GM23338 (cell line): ENCODE measurements around the gene SLC66A3. TPM values are rescaled to one million over a fixed set of nuclear protein-coding genes. Genes with fewer than 3 reads are reported as not detected.

Experiments used
- ATAC-seq: fragments of 200-7000 bp; cut with Tn5 transposase; 3 replicates; pipeline ENCODE4 v1.9.1; 2020
- DNase-seq: peaks from one replicate; pipeline ENCODE4 v3.0.0-alpha.2; 2015; ENCODE audit warnings: low spot score
- H2AFZ ChIP-seq: fragments of 200-600 bp; sonication (generic); 2 replicates; pipeline ENCODE4 v1.8.0; 2016; ENCODE audit warnings: antibody characterized with exemption, mild to moderate bottlenecking, moderate library complexity
- H3F3A ChIP-seq: fragments of 200-600 bp; sonication (generic); replicated peaks from 2 replicates; pipeline ENCODE4 v1.8.0; 2017; ENCODE audit warnings: antibody characterized with exemption, mixed run types, low read depth
- H3K27ac ChIP-seq: fragments of 200-600 bp; sonication (generic); 2 replicates; pipeline ENCODE4 v1.6.1; 2016; ENCODE audit warnings: low read depth
- H3K27me3 ChIP-seq: fragments of 200-600 bp; sonication (generic); 2 replicates; pipeline ENCODE4 v1.8.0; 2016; ENCODE audit warnings: mild to moderate bottlenecking, mixed run types, moderate library complexity; ENCODE audit not compliant: insufficient read depth
- H3K36me3 ChIP-seq: fragments of 200-600 bp; sonication (generic); 2 replicates; pipeline ENCODE4 v1.8.0; 2016; ENCODE audit warnings: mild to moderate bottlenecking; ENCODE audit not compliant: insufficient read depth
- H3K4me1 ChIP-seq: fragments of 200-600 bp; sonication (generic); 2 replicates; pipeline ENCODE4 v1.8.0; 2016; ENCODE audit warnings: mild to moderate bottlenecking, moderate library complexity; ENCODE audit not compliant: insufficient read depth
- H3K4me2 ChIP-seq: fragments of 200-600 bp; sonication (generic); 2 replicates; pipeline ENCODE4 v1.7.1; 2017; ENCODE audit warnings: mixed run types
- H3K4me3 ChIP-seq: fragments of 200-600 bp; sonication (generic); 2 replicates; pipeline ENCODE4 v1.6.1; 2016; ENCODE audit warnings: mixed run types
- H3K79me2 ChIP-seq: fragments of 200-600 bp; sonication (generic); replicated peaks from 2 replicates; pipeline ENCODE4 v1.8.0; 2017; ENCODE audit warnings: mild to moderate bottlenecking; ENCODE audit not compliant: insufficient read depth
- H3K9me2 ChIP-seq: fragments of 200-600 bp; sonication (generic); 2 replicates; pipeline ENCODE4 v1.8.0; 2017; ENCODE audit not compliant: insufficient read depth
- H4K20me1 ChIP-seq: fragments of 200-600 bp; sonication (generic); replicated peaks from 2 replicates; pipeline ENCODE4 v1.8.0; 2017; ENCODE audit warnings: mild to moderate bottlenecking; ENCODE audit not compliant: insufficient read depth
- H3K27ac Mint-ChIP-seq: 2 replicates; pipeline ENCODE4 v1.8.0; 2020; ENCODE audit warnings: inconsistent platforms, mild to moderate bottlenecking, moderate library complexity, mixed read lengths
- H3K27me3 Mint-ChIP-seq: 3 replicates; pipeline ENCODE4 v1.8.0; 2022; ENCODE audit warnings: low read depth, mild to moderate bottlenecking, moderate library complexity, mixed read lengths, inconsistent platforms; ENCODE audit not compliant: insufficient read depth, poor library complexity
- H3K36me3 Mint-ChIP-seq: 3 replicates; pipeline ENCODE4 v1.8.0; 2021; ENCODE audit warnings: low read depth, mild to moderate bottlenecking, inconsistent platforms, moderate library complexity, mixed read lengths
- H3K4me1 Mint-ChIP-seq: 3 replicates; pipeline ENCODE4 v1.8.0; 2020; ENCODE audit warnings: mild to moderate bottlenecking, inconsistent platforms, mixed read lengths
- H3K4me3 Mint-ChIP-seq: 3 replicates; pipeline ENCODE4 v1.8.0; 2021; ENCODE audit warnings: moderate library complexity, mild to moderate bottlenecking, inconsistent platforms, mixed read lengths
- H3K9me3 Mint-ChIP-seq: 3 replicates; pipeline ENCODE4 v1.8.0; 2020; ENCODE audit warnings: moderate library complexity, mild to moderate bottlenecking, inconsistent platforms, mixed read lengths
- ETS1 ChIP-seq: IDR thresholded peaks from 2 replicates; pipeline ENCODE4 v1.6.1; 2016; ENCODE audit warnings: antibody characterized with exemption
- EZH2 ChIP-seq: fragments of 200-600 bp; sonication (generic); IDR thresholded peaks from one replicate; pipeline ENCODE4 v1.8.0; 2017; ENCODE audit warnings: antibody characterized with exemption, mild to moderate bottlenecking, low read depth; ENCODE audit not compliant: unreplicated experiment
- EZH2phosphoT487 ChIP-seq: fragments of 200-600 bp; sonication (generic); IDR thresholded peaks from one replicate; pipeline ENCODE4 v1.8.1; 2018; ENCODE audit warnings: antibody characterized with exemption; ENCODE audit not compliant: unreplicated experiment
- POLR2AphosphoS5 ChIP-seq: IDR thresholded peaks from 2 replicates; pipeline ENCODE4 v1.6.1; 2016; ENCODE audit warnings: antibody characterized with exemption, low read depth
- STAT1 ChIP-seq: IDR thresholded peaks from one replicate; pipeline ENCODE4 v1.6.1; 2016; ENCODE audit warnings: antibody characterized with exemption; ENCODE audit not compliant: unreplicated experiment
- ZNF114 ChIP-seq: fragments of 250-450 bp; sonication (Bioruptor Pico); IDR thresholded peaks from 2 replicates; pipeline ENCODE4 v1.5.0; 2020; ENCODE audit warnings: mild to moderate bottlenecking, moderate library complexity
- ZNF331 ChIP-seq: fragments of 250-450 bp; sonication (Bioruptor Pico); IDR thresholded peaks from 2 replicates; pipeline ENCODE4 v1.5.0; 2020; ENCODE audit warnings: low read depth, mild to moderate bottlenecking, moderate library complexity
- ZNF462 ChIP-seq: fragments of 250-450 bp; sonication (Bioruptor Pico); IDR thresholded peaks from 2 replicates; pipeline ENCODE4 v1.5.0; 2020; ENCODE audit warnings: mild to moderate bottlenecking, moderate library complexity
- long read RNA-seq: library from polyadenylated mRNA; unstranded; transcript quantifications from one replicate; pipeline ENCODE4 v2.0.0, GENCODE V29; 2020; ENCODE audit not compliant: unreplicated experiment
- polyA plus RNA-seq: library from polyadenylated mRNA; unstranded; fragments of >200 nt; fragmentation: Nextera tagmentation; extraction: Ambion mirVana; gene quantifications from 2 replicates; pipeline ENCODE4 v1.2.1, GENCODE V29; 2016
- total RNA-seq: library from RNA; depleted of rRNA; stranded (reverse); fragments of >200 nt; shearing (Covaris generic); gene quantifications from 2 replicates; pipeline ENCODE4 v1.2.3, GENCODE V29; 2014; rRNA removed
- TF ChIP-seq, protein P1 (sequence below), 2 experiments: fragments of 200-600 bp in 1 of 2; sonication (generic) in 1 of 2; conservative IDR thresholded peaks; 2 replicates each; pipeline versions ENCODE4 v1.5.1 to v1.6.1; 2016 to 2017; ENCODE audit warnings: antibody characterized with exemption in 2 of 2, low read depth in 2 of 2, mild to moderate bottlenecking in 2 of 2, moderate library complexity in 1 of 2

SLC66A3 gene
- 16.5 and 18.4 TPM in 2 replicates for total RNA-seq
- polyA plus RNA-seq = 13.7 TPM in 2 replicates
- long read RNA-seq, transcript PQLC3-201 (7 exons, 1,830 nt) = major isoform, 11 of 16 reads
- long read RNA-seq, partial matches to known transcripts = 0 of 16 reads
- long read RNA-seq, other reads (novel, unspliced or antisense) = 1 of 16 reads

GRCh38 chr2:11155381-11156035 lies at the start of gene SLC66A3:
Gene SLC66A3, plus strand, starts transcription at chr2:11155467. Its CDS starts 80 bp downstream, at chr2:11155547.
- Mint-ChIP-seq H3K4me1 (peaks cover 13% of the 10 kb centered on the region), H3K9me3 (no peaks in the 10 kb centered on the region; the same call in 1 of the 3 replicates), H3K4me3 (peak within 1 kb of the TSS; percentile 71), H3K36me3 (no peaks in the 10 kb centered on the region; the same call in 2 of the 3 replicates), H3K27ac (peak within 1 kb of the TSS; percentile 62), H3K27me3 (peaks cover 14% of the 10 kb centered on the region)
- ATAC-seq (peak; percentile 83), DNase-seq (peak; percentile 88)
- Histone ChIP-seq H3K36me3 (no peaks in the 10 kb centered on the region), H3K9me2 (no peaks in the 10 kb centered on the region), H3K4me3 (peak within 1 kb of the TSS; percentile 72), H2AFZ (peak within 1 kb of the TSS; percentile 96), H3F3A (peaks cover 14% of the 10 kb centered on the region; the same call in 1 of the 2 replicates), H3K4me2 (peak within 1 kb of the TSS; percentile 84), H3K27ac (peak within 1 kb of the TSS; percentile 89), H4K20me1 (no peaks in the 10 kb centered on the region), H3K79me2 (no peaks in the 10 kb centered on the region), H3K27me3 (peaks cover 6% of the 10 kb centered on the region; the same call in 1 of the 2 replicates), H3K4me1 (no peaks in the 10 kb centered on the region; the same call in 1 of the 2 replicates)
- TF ChIP-seq POLR2AphosphoS5 (peak; percentile 51), ZNF114 (CRISPR knock-in tag) (no peak)

DNA sequence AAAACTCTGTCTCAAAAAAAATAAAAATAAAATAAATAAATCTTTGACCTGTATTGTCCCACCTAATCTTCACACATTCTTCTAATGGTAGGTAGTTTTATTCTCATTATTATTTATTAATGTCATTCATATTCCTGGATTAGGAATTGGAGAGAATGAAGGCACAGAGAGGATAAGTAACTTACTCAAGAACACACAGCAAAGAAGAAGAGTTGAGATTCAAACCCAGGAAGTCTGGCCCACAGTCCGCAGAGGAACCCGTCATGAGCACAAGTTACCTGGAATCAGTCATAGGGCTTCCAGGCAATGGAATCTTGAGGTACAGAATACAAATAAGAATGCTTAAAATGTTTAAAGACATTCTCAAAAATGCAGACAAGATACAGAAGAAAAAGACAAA lies 46.3 kb upstream of the SLC66A3 start:
- Mint-ChIP-seq H3K36me3 (peaks cover 5% of the 10 kb centered on the region; the same call in 2 of the 3 replicates), H3K9me3 (peaks cover 15% of the 10 kb centered on the region), H3K4me1 (no peaks in the 10 kb centered on the region; the same call in 2 of the 3 replicates), H3K4me3 (no peak overlapping the region), H3K27me3 (peaks cover 8% of the 10 kb centered on the region), H3K27ac (no peak overlapping the region)
- H3K27me3 ChIP-seq = no peaks in the 10 kb centered on the region
- H3K79me2 ChIP-seq = no peaks in the 10 kb centered on the region
- no peak overlapping the region for H3K4me2 ChIP-seq
- no peaks in the 10 kb centered on the region for H4K20me1 ChIP-seq
- no peak overlapping the region for H3K27ac ChIP-seq
- no peaks in the 10 kb centered on the region for H3F3A ChIP-seq
- H2AFZ ChIP-seq = no peak overlapping the region
- ATAC-seq (no peak), DNase-seq (no peak)
- H3K4me3 ChIP-seq = no peak overlapping the region
- H3K9me2 ChIP-seq = no peaks in the 10 kb centered on the region
- TF ChIP-seq STAT1 = no peak
- TF ChIP-seq ZNF462 (CRISPR knock-in tag) = no peak
- no peak for TF ChIP-seq ZNF114 (CRISPR knock-in tag)
- no peak for TF ChIP-seq EZH2
- TF ChIP-seq, protein P1, sequence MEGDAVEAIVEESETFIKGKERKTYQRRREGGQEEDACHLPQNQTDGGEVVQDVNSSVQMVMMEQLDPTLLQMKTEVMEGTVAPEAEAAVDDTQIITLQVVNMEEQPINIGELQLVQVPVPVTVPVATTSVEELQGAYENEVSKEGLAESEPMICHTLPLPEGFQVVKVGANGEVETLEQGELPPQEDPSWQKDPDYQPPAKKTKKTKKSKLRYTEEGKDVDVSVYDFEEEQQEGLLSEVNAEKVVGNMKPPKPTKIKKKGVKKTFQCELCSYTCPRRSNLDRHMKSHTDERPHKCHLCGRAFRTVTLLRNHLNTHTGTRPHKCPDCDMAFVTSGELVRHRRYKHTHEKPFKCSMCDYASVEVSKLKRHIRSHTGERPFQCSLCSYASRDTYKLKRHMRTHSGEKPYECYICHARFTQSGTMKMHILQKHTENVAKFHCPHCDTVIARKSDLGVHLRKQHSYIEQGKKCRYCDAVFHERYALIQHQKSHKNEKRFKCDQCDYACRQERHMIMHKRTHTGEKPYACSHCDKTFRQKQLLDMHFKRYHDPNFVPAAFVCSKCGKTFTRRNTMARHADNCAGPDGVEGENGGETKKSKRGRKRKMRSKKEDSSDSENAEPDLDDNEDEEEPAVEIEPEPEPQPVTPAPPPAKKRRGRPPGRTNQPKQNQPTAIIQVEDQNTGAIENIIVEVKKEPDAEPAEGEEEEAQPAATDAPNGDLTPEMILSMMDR (conservative IDR thresholded peaks at IDR 0.05; ENCODE audit: low read depth in 2 of 2) = no peak
- TF ChIP-seq EZH2phosphoT487 = no peak
- TF ChIP-seq ETS1 = no peak
- TF ChIP-seq ZNF331 (CRISPR knock-in tag) = no peak
- H3K4me1 ChIP-seq = no peaks in the 10 kb centered on the region
- no peaks in the 10 kb centered on the region for H3K36me3 ChIP-seq
